Stromal cell of bone marrow (primary cell): Measurements from ENCODE around the gene HNRNPDL.
"Not testable (repeated sequence)": the region's sequence is repeated elsewhere in the genome, so short reads cannot be mapped to it uniquely, and the experiment has no call there.

Experiments
- DNase-seq: peaks from one replicate; pipeline ENCODE4 v3.0.0-alpha.2; 2012; ENCODE audit warnings: low read depth

The HNRNPDL gene

DNA sequence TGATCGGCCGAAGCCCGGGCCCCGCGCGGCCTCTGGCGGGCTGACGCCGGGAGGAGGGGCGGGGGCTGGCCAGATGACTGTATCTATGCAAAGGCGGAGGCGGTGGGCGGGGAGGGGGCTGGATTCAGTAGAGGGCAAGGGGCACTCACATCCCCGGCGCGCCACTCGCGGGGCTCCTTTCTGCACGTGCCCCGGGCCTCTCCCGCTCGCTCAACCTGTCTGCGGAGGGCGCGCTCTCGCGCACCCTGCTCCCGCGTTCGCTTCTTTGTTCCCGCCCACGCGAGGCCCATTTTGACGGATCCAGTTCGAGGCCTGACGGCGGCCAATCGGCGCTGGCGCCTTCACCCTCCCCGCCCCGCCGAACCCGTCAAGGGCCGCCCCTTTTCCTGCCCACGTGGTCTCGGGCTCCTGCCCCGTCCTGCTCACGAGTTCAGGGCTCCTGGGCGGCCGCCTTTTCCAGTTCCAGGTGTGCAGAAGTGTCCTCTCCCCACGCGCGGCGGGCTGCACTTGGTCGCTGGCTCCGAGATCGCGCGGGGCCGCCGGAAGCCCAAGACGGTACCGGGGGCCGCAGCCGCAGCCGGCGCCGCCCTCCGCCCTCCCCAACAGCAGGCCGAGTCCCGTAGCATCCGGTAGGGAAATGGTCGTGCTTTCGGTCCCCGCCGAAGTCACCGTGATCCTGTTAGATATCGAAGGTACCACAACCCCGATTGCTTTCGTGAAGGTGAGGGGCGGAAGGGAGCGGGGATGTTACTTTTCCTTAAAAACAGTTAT, at the start of gene HNRNPDL, which contains the start of gene ENOPH1:
Gene HNRNPDL (minus strand): TSS at position 270 of the 771 bp plus-strand sequence. CDS start 772 bp downstream, outside the sequence.
Gene ENOPH1 (plus strand): TSS at position 398 of the 771 bp plus-strand sequence. CDS start 240 bp downstream, at position 638.
- DNase-seq: peak; percentile 92

DNA sequence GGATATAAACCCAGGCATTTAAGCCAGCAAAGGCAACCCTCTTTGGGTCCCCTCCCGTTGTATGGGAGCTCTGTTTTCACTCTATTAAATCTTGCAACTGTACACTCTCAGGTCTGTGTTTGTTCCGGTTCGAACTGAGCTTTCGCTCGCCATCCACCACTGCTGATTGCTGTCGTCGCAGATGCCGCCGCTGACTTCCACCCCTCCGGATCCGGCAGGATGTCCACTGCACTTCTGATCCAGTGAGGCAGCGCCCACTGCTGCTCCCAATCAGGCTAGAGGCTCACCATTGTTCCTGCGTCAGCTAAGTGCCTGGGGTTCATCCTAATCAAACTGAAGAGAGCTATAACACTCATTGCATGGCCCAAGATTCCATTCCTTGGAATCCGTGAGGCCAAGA, 49.3 kb upstream of the HNRNPDL start:
- DNase-seq: no peak

DNA sequence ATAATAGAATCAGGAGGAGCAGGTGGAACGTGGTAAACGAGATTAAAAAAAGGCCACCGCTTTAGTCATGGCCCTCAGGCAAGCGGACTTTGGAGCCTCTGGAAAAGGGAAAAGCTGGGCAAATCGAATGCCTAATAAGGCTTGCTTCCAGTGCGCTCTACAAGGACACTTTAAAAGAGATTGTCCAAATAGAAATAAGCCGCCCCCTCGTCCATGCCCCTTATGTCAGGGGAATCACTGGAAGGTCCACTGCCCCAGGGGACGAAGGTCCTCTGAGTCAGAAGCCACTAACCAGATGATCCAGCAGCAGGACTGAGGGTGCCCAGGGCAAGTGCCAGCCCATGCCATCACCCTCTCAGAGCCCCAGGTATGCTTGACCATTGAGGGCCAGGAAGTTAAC, 47.2 kb upstream of the HNRNPDL start:
- not testable (repeated sequence) for DNase-seq

DNA sequence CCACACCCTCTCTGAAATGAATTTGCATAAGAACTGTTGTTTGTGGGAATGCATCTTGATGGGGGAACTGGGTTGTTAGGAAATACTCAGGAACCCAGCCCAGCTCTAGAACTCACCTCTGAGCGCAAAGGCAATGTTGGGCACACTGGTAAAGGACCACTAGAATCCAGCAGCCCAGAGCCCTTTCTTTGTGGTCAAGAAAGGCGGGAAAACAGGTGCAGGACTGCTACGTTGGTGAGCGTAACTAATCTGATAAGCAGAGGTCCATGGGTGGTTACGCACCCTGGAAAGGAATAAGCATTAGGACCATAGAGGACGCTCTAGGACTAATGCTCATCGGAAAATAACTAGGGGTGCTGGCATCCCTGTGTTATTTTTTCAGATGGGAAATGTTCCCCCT, 45.7 kb upstream of the HNRNPDL start:
- DNase-seq: not testable (repeated sequence)

DNA sequence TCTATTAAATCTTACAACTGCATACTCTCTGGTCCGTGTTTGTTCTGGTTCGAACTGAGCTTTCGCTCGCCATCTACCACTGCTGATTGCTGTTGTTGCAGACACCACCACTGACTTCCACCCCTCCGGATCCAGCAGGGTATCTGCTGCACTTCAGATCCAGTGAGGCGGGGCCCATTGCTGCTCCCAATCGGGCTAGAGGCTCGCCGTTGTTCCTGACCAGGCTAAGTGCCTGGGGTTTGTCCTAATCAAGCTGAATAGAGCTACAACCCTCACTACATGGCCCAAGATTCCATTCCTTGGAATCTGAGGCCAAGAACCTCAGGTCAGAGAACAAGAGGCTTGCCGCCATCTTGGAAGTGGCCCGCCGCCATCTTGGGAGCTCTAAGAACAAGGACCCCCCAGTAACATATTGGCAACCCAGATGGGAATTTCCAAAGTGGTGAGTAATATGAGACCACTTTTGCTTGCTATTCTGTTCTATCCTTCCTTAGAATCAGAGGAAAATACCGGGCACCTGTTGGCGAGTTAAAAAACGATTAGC, 43.4 kb upstream of the HNRNPDL start:
- no peak for DNase-seq

DNA sequence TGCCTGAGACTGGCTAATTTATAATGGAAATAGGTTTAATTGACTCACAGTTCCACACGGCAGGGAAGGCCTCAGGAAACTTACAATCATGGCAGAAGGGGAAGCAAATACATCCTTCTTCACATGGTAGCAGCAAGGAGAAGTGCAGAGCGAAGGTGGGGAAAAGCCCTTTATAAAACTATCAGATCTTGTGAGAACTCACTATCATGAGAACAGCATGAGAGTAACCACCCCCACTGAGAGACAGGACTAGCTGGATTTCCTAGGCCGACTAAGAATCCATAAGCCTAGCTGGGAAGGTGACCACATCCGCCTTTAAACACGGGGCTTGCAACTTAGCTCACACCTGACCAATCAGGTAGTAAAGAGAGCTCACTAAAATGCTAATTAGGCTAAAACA, 42.8 kb upstream of the HNRNPDL start:
- DNase-seq: not testable (repeated sequence)

DNA sequence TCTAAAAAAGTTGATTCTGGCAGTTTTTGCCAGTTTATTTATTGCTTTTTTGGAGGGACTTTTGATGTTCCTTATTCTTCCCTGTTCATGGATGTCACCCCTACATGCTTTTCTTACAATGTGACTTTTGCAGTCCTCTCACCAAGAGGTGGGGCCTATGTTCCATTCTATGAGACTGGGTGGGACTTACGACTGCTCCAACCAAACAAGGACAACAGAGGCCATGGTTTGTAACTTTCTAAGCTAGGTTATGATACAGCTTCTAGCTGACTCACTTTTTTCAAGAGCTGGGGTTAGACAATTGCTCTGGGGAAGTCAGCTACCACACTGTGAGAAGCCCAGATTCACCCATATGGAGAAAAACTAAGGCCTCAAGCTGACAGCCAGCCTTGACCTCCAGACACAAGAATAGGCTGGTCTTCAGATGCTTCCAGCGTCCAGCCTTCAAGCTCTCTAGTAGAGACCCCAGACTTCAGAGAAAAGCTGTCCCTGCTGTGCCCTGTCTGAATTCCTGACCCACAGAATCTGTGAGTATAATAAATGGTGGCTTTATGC, 39.6 kb upstream of the HNRNPDL start:
- peak; percentile 65 for DNase-seq

DNA sequence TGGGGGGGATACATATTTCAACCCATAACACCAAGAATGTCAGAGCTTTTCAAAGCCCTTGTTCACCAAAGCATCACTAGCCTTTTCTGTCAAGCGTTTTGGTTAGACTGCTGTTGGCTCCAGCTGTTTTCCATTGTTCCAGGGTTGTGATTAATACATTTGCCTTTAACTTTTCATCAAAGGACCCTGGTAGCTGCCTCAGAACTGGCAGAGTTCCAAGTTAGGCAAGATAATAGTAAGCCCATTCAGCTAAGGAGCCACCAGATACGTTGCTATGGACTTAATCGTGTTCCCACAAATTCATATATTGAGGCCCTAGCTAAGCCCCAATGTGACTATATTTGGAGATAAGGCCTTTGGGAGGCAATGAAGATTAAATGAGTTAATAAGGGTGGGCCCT, 37.2 kb upstream of the HNRNPDL start:
- DNase-seq: no peak

DNA sequence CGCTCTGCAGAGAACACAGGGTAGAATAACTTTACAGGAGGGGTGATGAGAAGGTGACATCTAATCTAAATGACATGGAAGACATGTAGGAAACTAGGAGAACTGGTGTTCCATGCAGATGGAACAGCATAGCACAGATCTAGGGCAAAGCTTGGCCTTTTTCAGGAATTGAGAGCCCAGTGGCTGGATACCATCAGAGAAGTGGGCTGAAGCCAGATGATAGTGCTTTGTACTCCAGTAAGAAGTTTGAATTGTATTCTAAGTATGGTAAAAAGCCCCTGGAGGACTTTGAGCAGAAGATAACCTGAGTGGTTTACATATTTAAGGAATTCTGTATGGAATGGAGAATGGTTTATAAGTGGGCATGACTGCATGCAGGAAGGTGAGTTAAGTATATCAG, 33.0 kb upstream of the HNRNPDL start:
- DNase-seq: no peak

DNA sequence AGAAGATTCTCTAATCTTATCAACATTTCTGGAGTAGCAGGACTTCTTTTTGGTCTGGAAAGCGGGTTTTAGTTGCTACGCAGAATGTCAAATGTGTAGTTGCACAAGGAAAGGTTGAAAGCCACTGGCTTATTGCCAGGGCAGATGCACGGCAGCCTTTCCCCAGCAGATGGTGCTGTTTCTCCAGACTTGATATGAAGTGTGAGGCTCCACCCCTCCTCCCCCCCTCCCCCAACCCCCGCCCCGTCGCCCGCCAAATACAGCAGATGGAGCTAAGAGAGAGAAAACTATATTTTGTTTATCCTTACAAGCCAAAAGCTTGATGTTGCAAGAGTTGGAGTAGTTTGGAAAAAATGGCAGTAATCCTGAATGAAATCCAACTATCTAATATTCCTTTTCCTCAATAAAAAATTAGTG, 32.2 kb upstream of the HNRNPDL start:
- DNase-seq: peak; percentile 65

DNA sequence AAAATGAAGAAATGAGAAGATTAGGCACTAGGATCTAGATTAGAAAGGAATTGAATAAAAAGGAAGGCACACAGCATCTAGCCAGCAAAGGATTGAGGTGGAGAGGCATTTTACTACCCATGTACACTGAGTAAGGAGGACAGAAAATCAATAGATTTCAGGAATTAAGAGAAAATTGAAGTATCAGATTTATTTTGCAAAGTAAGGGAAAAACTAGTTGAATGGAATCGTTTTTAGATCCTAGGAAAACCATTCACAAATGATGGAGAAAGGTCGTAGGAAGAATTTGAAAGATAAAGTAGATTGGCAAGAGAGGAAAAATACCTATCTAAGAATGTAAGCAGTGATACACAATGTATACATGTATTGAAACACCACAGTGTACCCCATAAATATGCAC, 31.4 kb upstream of the HNRNPDL start:
- no peak for DNase-seq

DNA sequence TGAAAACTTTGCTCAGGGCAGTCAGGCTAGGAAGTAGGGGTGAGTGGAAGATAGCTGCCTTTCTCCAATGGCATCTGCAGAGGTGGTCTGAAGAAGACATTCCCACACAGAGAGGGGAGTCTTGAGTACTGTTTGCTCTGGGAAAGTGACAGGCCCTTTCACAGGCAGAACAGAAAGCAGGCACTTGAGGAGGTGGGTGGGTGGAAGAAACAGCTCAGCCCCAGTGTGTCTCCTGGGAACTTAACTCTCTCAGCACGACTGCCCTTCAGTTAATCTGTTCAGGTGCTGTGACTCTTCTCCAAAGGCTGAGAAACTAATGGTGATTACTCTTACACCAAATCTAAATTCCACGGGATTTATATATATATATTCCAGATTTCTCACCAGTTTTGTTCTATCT, 28.5 kb upstream of the HNRNPDL start:
- no peak for DNase-seq

DNA sequence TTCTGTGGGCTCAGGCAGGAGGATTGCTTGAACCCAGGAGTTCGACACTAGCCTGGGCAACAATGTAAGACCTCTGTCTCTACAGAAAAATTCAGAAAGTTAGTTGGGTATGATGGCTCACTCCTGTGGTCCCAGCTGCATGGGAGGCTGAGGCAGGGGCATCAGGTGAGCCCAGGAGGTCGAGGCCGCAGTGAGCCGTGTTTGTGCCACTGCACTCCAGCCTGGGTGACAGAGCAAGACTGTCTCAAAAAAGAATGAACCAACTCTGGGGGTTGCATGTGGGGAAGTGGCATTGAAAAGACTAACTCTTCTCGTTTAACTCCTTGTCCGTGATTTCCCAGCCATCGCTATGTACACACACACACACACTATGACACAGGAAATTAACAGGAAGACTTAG, 27.0 kb upstream of the HNRNPDL start:
- DNase-seq: no peak

DNA sequence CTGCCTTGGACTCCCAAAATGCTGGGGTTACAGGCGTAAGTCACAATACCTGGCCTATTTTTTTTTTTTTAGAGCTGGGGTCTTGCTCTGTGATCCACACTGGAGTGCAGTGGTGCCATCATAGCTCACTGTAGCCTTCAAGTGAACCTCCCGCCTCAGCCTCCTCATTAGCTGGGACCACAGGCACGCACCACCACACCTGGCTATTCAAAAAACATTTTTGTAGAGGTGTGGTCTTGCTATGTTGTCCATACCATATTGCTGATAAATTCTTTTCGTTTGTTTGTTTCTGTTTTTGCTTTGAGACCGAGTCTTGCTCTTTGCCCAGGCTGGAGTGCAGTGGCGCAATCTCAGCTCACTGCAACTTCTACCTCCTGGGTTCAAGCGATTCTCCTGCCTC, 21.8 kb upstream of the HNRNPDL start:
- no peak for DNase-seq

DNA sequence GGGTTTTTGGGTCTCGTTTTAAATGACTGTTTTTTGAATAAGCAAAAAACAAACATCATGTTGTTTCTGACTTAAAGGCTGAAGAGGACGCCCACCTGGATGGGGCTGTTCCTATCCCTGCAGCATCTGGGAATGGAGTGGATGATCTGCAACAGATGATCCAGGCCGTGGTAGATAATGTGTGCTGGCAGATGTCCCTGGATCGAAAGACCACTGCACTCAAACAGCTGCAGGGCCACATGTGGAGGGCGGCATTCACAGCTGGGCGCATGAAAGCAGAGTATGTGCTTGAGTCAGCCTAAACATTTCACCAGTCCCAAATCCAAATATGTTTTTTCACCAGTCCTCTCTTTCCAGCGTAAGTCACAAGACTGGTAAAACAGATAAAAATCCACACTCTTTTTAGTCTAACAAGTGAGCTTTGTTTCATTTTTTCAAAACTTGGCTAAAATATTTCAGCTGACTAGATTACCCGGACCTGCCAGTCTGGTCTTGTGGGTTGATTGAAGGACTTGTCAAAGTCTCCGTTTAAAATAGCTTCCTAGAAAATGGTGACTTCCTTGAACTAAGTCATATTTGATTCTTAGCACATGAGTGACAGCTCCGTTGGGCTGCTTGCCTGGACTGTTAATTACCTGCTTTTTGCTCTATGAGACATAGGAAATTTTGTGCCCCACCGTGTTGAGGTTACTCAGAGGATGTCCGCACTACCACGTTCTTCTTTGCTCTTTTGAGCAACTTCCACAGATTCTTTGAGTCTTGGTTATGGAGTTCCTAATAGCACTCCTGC, 20.9 kb upstream of the HNRNPDL start:
- DNase-seq: no peak

DNA sequence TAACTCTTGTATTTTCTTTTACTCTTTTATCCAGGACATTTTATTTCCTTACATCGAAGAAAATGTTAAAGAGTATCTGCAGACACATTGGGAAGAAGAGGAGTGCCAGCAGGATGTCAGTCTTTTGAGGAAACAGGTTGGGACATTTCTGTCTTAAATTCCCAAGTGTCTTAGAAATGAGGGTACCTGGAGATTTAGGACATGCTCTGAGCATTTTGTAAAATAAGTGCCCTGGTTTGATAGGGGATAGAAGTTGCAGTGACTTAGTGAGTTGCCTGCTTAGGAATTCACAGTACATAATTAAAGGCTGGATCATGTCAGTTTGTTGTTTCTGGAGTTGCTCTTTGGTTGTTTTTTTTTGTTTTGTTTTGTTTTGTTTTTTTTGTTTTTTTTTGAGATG, 17.6 kb upstream of the HNRNPDL start:
- no peak for DNase-seq

DNA sequence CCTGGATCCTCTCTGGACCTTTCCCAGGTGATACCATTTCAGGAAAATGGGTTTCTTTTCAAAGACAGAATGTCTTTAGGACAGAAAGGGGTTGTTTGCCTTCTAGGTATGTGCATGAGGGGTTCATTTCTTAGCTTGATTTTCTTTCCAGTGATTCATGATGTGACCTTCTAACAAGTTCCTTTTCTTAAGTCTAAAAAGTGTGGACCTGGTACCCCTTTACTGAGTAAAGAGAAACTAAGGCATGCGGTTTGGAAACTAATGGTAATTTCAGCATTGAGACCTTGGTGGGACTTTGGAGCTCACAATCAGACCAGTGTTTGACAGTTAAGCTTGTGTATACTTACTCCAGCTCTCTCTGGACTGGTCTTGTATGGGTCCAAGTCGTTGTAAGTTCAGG, 8.8 kb upstream of the HNRNPDL start:
- DNase-seq: no peak

DNA sequence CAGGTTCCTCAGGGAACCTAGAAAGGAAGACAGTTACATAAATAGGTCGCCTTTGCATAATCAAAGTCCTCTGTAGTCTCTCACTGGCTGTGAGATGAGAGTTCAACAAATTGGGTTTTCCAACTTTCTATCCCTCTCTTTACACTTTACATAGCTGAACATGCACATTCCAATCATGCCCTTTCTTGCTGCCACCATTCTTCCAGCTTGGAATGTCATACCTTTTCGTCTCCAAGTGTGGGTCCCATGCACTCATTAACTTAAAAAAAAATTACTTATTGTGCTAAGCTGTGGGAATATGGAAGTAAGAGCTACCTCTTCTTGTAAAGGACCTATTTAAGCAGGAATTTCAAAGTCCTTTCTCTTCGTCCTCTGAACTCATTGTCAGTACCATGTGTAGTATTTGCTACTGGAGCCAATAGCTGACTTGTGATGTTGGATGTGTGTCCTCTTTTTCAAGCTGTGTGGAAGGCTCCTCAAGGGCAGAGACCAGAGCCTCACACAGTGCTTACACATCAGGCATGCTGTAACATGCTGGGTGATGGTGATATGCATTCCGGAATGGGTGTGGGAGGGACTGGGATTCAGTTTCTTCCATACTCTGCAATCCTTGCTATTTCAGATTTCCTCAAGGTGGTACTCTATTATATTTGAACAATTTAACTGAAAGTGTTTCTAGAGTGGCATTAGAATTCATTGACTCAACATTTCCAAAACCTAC, 7.2 kb upstream of the HNRNPDL start:
- no peak for DNase-seq

DNA sequence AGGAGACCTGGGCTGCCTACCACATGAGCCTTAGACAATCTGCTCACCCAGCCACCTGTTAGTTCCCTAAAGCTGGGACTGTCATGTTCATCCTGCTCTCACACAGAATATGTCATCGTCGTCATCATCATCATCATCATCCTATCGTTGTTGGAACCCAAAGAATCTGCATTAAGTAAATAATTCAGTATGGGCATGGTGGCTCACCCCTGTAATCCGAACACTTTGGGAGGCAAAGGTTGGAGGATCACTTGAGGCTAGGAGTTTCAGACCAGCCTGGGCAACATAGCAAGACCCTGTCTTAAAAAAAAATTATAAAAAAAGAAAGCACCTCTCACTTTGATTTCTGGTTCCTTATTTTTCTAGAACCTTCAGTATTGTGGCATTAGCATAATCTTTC, 6.5 kb upstream of the HNRNPDL start:
- DNase-seq: no peak

DNA sequence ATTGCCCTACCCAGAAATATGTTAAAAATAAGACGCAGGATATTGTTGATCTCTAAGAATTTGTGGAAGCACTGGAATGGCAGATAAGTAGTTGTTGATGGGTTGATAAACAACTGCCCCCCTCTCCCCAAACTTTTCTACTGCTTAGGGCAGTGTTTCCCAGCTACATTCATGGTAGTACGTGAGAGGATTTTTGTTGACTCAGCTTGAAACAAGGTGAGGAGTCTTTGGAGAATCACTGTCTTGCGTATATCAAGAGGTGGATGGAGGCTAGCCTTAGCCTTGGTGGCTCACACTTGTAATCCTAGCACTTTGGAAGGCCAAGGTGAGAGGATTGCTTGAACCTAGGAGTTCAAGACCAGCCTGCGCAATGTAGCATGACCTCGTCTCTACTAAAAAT, 5.9 kb upstream of the HNRNPDL start:
- DNase-seq: no peak

DNA sequence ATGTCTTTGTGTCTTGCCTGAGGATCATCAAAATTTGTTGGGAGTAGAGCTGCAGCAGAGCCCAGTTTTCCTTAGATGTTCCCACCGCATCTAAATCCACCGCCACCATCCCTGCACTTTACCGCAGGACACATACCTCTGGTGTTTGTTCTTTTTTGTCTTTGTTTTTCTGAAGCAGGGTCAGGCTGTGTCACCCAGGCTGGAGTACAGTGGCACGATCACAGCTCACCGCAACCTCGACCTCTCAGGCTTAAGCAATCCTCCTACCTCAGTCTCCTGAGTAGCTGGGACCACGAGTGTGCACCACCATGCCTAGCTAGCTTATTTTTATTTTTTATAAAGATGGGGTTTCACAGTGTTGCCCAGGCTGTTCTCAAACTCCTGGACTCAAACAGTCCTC, 4.7 kb upstream of the HNRNPDL start:
- DNase-seq: no peak

DNA sequence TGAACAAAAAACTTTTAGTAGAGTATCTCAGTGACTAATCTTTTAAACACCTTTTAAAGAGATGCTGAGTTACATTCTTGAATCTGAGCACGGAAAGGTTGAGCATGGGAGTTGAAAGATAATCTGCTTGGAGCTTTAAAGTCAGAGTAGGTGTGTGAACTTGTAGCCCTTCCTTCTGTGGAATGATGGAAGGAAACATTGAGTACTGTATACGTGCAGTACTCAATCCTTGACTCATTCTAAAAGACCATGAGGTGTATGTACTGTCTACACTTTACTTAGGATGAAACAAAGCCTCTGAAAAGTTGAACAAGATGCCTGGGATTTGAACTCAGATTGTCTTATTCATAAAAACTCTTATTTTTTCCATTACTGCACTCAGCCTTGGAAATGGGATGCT, 3.5 kb upstream of the HNRNPDL start:
- no peak for DNase-seq
